HG03521 (cell line): ENCODE data around the gene DCC.
A peak's percentile ranks its signal among the peaks of the same experiment; 100 is the strongest.

Source experiments
- ATAC-seq: cut with Tn5 transposase; IDR thresholded peaks from one replicate; pipeline ENCODE4 v1.9.1; 2021; ENCODE audit warnings: mild to moderate bottlenecking, moderate library complexity; ENCODE audit not compliant: unreplicated experiment

Gene DCC

GRCh38 chr18:52577795-52578194, 237.8 kb downstream of the DCC start:
- ATAC-seq: no peak

DNA sequence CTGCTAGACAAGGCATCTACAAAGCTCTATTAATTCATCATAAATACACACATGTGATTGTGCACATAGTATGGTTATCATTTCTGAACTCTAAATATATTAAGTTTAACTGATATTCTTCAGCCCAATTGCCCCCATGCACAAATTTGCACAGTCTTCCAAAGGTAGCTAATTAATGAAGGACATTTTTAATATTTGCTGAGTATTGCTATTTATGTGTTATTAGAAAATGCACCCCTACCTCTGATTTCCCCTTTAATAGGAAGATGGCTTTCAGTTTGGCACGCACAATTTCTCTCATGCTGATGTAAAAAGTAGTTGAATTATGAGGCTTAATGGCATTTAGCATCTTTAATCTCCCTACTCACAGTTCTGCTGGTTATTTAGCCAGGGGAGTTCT, 242.1 kb downstream of the DCC start:
- no peak for ATAC-seq

- no peak for ATAC-seq
Measured at GRCh38 chr18:52582516-52582915, 242.5 kb downstream of the DCC start.

DNA sequence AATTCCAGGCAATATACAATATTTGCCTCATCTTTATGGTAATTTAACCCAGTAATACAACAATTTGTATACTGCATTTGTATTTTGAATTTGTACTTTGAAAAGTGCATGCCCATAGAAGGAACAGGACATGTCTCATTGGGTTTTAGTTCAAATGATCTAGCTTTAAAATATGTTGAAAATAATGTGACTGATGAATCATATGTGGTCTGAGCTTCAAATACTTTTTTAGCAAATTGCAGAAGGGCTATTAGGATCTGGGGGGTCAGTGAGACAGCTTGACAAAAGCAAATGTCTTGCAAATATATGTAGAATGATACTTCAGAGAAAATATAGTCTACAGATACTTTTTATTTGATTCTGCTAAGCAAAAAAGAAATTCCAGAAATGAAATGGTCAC, 248.9 kb downstream of the DCC start:
- ATAC-seq: no peak

- ATAC-seq: no peak
Measured at GRCh38 chr18:52596748-52597435, 256.9 kb downstream of the DCC start.

DNA sequence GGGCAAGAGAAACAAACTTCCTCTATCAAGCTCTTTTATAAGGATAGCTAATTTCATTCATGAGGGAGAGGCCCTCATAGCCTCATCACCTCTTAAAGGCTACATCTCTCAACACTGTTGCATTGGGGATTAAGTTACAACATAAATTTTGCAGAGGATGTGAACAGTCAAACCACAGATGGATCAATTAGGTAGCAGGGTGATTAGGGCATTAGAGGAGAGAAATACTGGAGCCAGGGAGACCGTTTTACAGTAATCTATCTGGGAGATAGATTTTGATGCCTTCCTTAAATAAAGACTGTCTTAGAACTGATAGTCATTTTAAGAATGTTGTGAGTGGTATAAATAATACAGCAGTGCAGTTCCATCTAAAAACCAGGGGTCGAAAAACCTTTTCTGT, 258.9 kb downstream of the DCC start:
- ATAC-seq: no peak

DNA sequence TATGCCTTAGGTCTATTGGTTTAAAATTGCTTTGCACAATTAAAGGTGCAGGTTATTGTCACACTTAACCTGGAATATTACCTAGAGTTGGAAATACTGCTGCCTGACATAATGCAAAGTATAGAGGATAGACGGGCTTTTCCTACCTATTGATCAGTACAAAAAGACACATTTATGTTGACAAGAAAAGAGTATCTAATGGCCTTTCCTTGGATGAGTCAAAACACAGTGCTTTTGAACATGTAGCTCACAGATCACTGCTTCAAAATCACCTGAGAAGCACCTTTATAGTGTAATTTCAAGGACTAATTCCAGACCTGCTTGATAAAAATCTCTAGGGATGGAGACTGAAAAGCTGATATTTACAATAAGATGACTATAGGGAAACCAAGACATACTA, 262.8 kb downstream of the DCC start:
- no peak for ATAC-seq

DNA sequence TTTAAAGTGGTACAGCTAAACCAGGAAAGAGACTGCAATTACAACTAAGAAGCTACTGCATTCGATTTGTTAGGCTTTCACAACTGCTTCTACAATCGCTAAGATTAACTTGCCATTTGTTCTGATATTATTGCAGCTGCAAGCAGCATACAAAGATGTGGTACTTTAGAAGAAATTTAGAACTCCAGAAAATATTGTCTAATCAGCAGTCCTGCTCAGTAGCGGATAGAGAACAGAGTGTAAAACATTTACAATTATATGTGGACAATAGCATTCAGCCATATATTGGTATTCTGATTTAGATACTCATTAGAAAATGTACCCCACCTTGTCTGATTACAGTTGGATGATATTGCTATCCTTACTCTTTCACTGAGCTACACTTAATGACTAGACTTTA, 265.3 kb downstream of the DCC start:
- no peak for ATAC-seq

- ATAC-seq: no peak
Measured at GRCh38 chr18:52607985-52608384, 268.0 kb downstream of the DCC start.

DNA sequence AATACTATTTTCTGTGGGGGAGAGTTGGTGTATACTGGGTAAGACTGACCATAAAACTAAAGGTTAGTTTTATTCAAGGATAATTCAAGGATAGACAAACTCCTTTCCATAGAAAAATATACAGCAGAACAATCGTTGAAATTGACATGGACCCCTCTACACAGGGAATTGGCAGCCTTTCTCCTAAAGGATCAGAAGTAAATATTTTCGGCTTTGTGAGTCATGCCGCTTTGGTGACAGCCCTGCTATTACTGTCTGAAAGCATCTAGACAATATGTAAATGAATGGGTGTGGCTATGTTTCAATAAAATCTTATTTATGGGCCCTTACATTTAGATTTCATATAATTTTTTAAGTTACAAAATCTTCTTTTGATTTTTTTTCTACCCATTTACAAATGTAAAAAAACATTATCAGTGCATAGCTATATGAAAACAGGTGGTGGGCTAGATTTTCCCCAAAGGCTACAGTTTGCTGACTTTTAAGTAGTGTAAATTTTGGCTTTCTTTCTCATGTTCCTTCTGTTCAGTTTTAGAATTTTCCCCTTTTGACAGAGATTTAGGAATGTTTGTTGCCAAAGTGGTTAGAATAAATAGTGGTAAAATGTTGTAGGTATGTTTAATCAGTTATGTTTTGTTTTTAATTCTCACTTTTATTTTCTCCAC, 270.6 kb downstream of the DCC start:
- no peak for ATAC-seq

DNA sequence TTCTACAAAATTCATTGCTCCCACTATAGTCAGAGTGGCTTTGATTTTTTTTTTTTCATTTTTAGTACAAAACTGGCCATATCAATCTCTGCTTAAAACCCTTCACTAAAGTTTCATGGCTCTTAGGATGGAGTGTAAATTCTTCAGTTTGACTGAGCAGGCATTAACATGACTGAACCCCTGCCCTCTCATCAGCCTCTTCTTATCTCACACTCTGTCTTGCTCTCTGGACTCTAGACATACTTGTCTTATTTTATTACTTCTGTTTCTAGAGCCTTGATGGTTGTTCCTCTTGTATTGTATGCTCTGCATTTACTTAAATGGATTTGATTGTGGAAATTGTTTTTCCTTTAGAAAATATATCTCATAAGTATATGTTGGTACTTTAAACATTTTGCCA, 272.4 kb downstream of the DCC start:
- ATAC-seq: no peak

GRCh38 chr18:52615321-52615720, 275.3 kb downstream of the DCC start:
- ATAC-seq: no peak

DNA sequence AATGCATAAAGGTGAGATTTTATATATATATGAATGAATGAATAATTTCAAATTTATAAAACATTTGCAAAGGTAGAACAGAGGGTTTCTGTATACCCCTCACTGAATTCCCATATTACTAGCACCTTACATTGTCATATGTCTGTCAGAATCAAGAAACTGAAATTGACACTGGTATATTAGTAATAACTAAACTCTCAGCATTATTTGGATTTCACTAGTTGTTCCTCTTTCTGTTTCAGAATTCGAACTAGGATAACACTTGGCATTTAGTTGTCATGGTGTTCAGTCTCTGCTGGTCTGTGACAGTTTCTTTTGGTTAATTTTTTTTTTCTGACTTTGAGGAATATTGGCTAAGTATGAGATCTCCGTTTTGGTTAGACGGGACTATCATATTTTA, 275.9 kb downstream of the DCC start:
- peak; percentile 59 for ATAC-seq

DNA sequence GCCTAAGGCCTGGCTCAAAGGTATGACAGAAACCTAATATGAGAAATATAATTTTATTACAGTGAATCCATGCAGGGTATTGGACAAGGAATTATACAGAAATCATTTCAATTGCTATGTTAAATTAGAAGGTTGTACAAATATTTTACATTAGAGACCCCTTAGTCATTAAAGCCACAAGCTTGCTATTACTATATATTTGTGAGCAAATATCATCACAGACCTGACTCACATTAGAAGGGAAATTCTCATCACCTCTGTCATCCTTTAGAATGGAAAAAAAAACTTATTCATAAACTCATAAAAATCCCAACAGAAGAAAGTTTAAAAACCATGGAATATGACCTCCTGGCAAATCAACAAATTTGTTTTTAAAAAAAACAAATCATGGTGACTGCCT, 277.9 kb downstream of the DCC start:
- ATAC-seq: no peak

GRCh38 chr18:52620926-52621439, 281.0 kb downstream of the DCC start:
- ATAC-seq: no peak

DNA sequence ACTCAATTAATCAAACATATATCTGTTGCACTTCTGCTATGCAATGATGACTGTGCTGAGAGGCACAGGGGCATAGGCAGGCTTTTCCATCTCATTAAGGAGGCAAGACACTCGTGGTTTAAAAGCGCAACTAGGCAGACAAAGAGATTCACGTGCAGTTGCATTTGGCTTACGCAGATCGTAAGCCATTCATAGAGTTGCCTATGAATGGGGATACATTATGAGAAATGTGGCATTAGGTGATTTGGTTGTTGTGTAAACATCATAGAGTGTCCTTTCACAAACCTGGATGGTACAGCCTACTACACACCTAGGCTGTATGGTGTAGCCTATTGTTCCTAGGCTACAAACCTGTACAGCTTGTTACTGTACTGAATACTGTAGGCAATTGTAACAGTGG, 284.7 kb downstream of the DCC start:
- no peak for ATAC-seq

GRCh38 chr18:52636536-52636935, 296.5 kb downstream of the DCC start:
- ATAC-seq: no peak

- ATAC-seq: no peak
Measured at GRCh38 chr18:52648201-52648600, 308.2 kb downstream of the DCC start.

DNA sequence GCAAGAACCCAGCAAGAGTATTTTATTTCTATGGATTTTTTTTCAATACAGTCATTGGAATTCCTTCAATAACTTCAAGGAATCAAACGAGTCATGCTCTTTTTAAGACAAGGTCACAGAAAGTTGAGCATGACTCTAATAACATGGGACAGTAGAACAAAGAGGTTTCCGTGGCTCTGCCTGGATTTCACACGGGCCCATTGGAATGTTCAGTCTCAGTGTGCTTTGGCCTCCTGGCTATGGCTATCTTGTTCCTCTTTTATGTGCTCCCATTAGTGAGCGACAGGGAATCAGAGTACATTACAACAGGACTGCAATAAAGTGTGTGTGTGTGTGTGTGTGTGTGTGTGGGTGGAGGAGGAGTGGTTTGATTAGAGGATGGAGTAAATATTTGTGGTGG, 312.4 kb downstream of the DCC start:
- ATAC-seq: no peak

DNA sequence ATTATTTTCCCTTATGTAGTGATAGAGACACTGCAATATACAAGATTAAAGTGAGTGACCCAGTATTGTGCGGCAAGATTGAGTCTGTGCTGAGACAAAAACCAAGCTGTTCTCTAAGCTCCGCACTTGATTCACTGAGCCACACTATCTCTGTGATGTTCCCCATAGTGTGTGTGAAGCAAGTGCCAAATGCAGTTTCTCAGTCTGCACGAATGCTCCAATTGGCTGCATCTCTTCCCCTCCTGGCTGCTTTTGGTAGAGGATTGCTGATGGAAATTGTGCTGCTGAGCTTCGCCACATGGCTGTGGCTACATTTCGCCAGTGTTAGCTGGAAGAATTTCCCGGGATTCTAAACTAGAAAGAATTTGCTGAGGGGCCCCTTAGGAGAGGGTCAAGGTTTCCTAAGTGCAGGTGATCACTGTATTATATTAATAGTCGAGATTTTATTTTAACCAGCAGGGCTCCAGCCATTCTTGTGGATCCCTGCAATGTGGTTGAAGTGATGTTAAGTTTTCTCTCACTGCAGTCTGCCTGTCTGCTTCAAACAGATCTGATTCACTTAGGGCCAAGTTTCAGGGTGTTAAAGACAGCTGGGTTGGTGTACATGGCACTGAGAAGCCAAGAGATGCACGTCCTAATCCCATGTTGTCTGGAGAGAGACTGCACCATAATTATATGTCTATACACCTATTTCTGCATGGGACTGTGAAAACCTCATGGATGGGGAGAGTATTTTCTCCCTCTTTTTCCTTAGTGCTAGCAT, 317.2 kb downstream of the DCC start:
- no peak for ATAC-seq

- ATAC-seq: no peak
Measured at GRCh38 chr18:52667463-52668065, 327.6 kb downstream of the DCC start.

GRCh38 chr18:52670896-52671295, 330.9 kb downstream of the DCC start:
- ATAC-seq: no peak
